Upper lobe of left lung (tissue), 6 donors: Measurements from ENCODE around the gene CARD9. TPM values are rescaled to one million over a fixed set of nuclear protein-coding genes. Genes with fewer than 3 reads are reported as not detected.

ENCODE experiments used
- ATAC-seq, 2 donors: fragments of 200-7000 bp; cut with Tn5 transposase; one replicate each; pipeline ENCODE4 v1.9.1; 2022; ENCODE audit warnings: mild to moderate bottlenecking in 2 of 2, moderate library complexity in 2 of 2; ENCODE audit not compliant: low FRiP score in 2 of 2
- DNase-seq, 2 donors: peaks; one replicate each; pipeline ENCODE4 v3.0.0-alpha.2; 2019 to 2020
- H3K27ac ChIP-seq, 4 donors: fragments of 200-600 bp; sonication (generic); one replicate each; pipeline ENCODE4 v1.5.1; 2016 to 2019
- H3K27me3 ChIP-seq, 4 donors: fragments of 200-600 bp; sonication (generic); one replicate each; pipeline ENCODE4 v1.5.1; 2017 to 2019
- H3K36me3 ChIP-seq, 4 donors: fragments of 200-600 bp; sonication (generic); one replicate each; pipeline ENCODE4 v1.5.1; 2016 to 2019
- H3K4me1 ChIP-seq, 4 donors: fragments of 200-600 bp; sonication (generic); one replicate each; pipeline ENCODE4 v1.5.1; 2018 to 2019
- H3K4me3 ChIP-seq, 4 donors: fragments of 200-600 bp; sonication (generic); one replicate each; pipeline ENCODE4 v1.5.1; 2017 to 2019; ENCODE audit warnings: mild to moderate bottlenecking in 2 of 4, moderate library complexity in 1 of 4
- H3K9me3 ChIP-seq, 4 donors: fragments of 200-600 bp; sonication (generic); one replicate each; pipeline ENCODE4 v1.5.1; 2018 to 2019
- CTCF ChIP-seq, 6 experiments: fragments of 450-650 bp in 4 of 6; fragments of 200-600 bp in 2 of 6; sonication (generic) in 2 of 6; IDR thresholded peaks; one replicate each; pipeline ENCODE4 v1.5.1; 2016 to 2019; ENCODE audit warnings: antibody characterized with exemption in 6 of 6
- EP300 ChIP-seq, 4 donors: sonication (generic); formaldehyde crosslinking; IDR thresholded peaks; one replicate each; pipeline ENCODE4 v1.5.1; 2017; ENCODE audit warnings: antibody characterized with exemption in 4 of 4, control low read depth in 2 of 4
- POLR2A ChIP-seq, 4 donors: fragments of 450-650 bp; IDR thresholded peaks; one replicate each; pipeline ENCODE4 v1.5.1; 2016 to 2017; ENCODE audit warnings: antibody characterized with exemption in 4 of 4, mild to moderate bottlenecking in 2 of 4
- POLR2AphosphoS5 ChIP-seq, 2 donors: sonication (generic); formaldehyde crosslinking; IDR thresholded peaks; one replicate each; pipeline ENCODE4 v1.5.1; 2017; ENCODE audit warnings: antibody characterized with exemption in 2 of 2
- WGBS, 2 donors: methylation state at CpG; one replicate each; pipeline ENCODE4 v1.1.5; 2017 to 2018; 5-methylcytosine and 5-hydroxymethylcytosine counted together
- total RNA-seq, 6 donors: library from RNA; depleted of rRNA in 4 of 6; stranded (reverse); fragments of >200 nt in 4 of 6; gene quantifications; one replicate each; pipeline versions ENCODE4 v1.1.0 to v1.2.1, GENCODE V29; 2016 to 2021
- donor health status: DM: no; HTN: no; CAD: no; lungs with moderate emphysema.
- donor health status: DM: no; HTN: yes; CAD: no; lungs with severe emphysema.

The CARD9 gene
- total RNA-seq, 6 donors from 2014 or later: 3.5 to 30.4 (median 16.8) TPM

GRCh38 chr9:136347472-136348256 is 25.8 kb downstream of the CARD9 start:
- ATAC-seq (no peak), DNase-seq (no peak)
- H3K27me3 ChIP-seq: no peaks in the 10 kb centered on the region
- peaks cover 32 to 56% (median 38%) of the 10 kb centered on the region in 4 donors for H3K4me1 ChIP-seq
- H3K27ac ChIP-seq: peak overlapping the region in 3 of 4 donors; percentile 15 to 83 (median 79)
- peaks cover 0 to 6% (median 0%) of the 10 kb centered on the region in 4 donors for H3K36me3 ChIP-seq
- H3K9me3 ChIP-seq: no peaks in the 10 kb centered on the region
- WGBS, 2 donors: 67 to 74% methylated on average over 11 to 28 of the region's 34 CpGs
- no peak for TF ChIP-seq EP300 (IDR thresholded peaks at IDR 0.05)
- no peak for TF ChIP-seq POLR2AphosphoS5 (IDR thresholded peaks at IDR 0.05)
- no peak for TF ChIP-seq CTCF (IDR thresholded peaks at IDR 0.05)
- no peak for TF ChIP-seq POLR2A (IDR thresholded peaks at IDR 0.05)
- H3K4me3 ChIP-seq: no peak overlapping the region

GRCh38 chr9:136346927-136347465 is 26.5 kb downstream of the CARD9 start:
- WGBS, 2 donors: 88 to 100% methylated on average over 1 to 18 of the region's 20 CpGs
- H3K36me3 ChIP-seq: peaks cover 0 to 6% (median 0%) of the 10 kb centered on the region in 4 donors
- no peak for TF ChIP-seq CTCF (IDR thresholded peaks at IDR 0.05)
- TF ChIP-seq POLR2A (IDR thresholded peaks at IDR 0.05): no peak
- TF ChIP-seq POLR2AphosphoS5 (IDR thresholded peaks at IDR 0.05): no peak
- no peak for TF ChIP-seq EP300 (IDR thresholded peaks at IDR 0.05)
- no peak overlapping the region for H3K4me3 ChIP-seq
- H3K9me3 ChIP-seq: no peaks in the 10 kb centered on the region
- peak overlapping the region in 3 of 4 donors; percentile 66 to 83 (median 79) for H3K27ac ChIP-seq
- DNase-seq (no peak), ATAC-seq (no peak)
- H3K4me1 ChIP-seq: peaks cover 39 to 59% (median 42%) of the 10 kb centered on the region in 4 donors
- H3K27me3 ChIP-seq: no peaks in the 10 kb centered on the region

- 27 to 62% methylated on average over 2 to 6 of the region's 10 CpGs for WGBS, 2 donors
- H3K27me3 ChIP-seq: no peaks in the 10 kb centered on the region
- ATAC-seq (no peak), DNase-seq (no peak)
- peak overlapping the region in 3 of 4 donors; percentile 16 to 33 (median 21) for H3K4me3 ChIP-seq
- H3K4me1 ChIP-seq: peaks cover 40 to 63% (median 44%) of the 10 kb centered on the region in 4 donors
- H3K36me3 ChIP-seq: peaks cover 0 to 6% (median 0%) of the 10 kb centered on the region in 4 donors
- TF ChIP-seq EP300 (IDR thresholded peaks at IDR 0.05) (no peak), POLR2A (IDR thresholded peaks at IDR 0.05) (no peak), POLR2AphosphoS5 (IDR thresholded peaks at IDR 0.05) (no peak), CTCF (IDR thresholded peaks at IDR 0.05) (no peak)
- no peaks in the 10 kb centered on the region for H3K9me3 ChIP-seq
- peak overlapping the region; percentile 56 to 83 (median 72) for H3K27ac ChIP-seq
Observed at GRCh38 chr9:136346157-136346481, 27.4 kb downstream of the CARD9 start.

- no peaks in the 10 kb centered on the region for H3K9me3 ChIP-seq
- H3K4me1 ChIP-seq: peaks cover 40 to 63% (median 44%) of the 10 kb centered on the region in 4 donors
- peak overlapping the region in 3 of 4 donors; percentile 16 to 33 (median 21) for H3K4me3 ChIP-seq
- ATAC-seq (peak; percentile 69 to 77), DNase-seq (peak; percentile 79 to 90)
- TF ChIP-seq POLR2AphosphoS5 (IDR thresholded peaks at IDR 0.05) (peak in 1 of 2 donors; percentile 16), EP300 (IDR thresholded peaks at IDR 0.05) (no peak), CTCF (IDR thresholded peaks at IDR 0.05) (peak; percentile 44 to 71 (median 56))
- 48 to 61% methylated on average over 9 to 36 of the region's 43 CpGs for WGBS, 2 donors
- H3K36me3 ChIP-seq: peaks cover 0 to 6% (median 0%) of the 10 kb centered on the region in 4 donors
- no peaks in the 10 kb centered on the region for H3K27me3 ChIP-seq
- H3K27ac ChIP-seq: peak overlapping the region; percentile 56 to 83 (median 72)
Observed at GRCh38 chr9:136345281-136346156, 27.9 kb downstream of the CARD9 start.
